HG03378 (cell line): ENCODE results near the gene SETD4.
A peak's percentile ranks its signal among the peaks of the same experiment; 100 is the strongest.

Source experiments
- ATAC-seq: cut with Tn5 transposase; IDR thresholded peaks from one replicate; pipeline ENCODE4 v1.9.1; 2021; ENCODE audit warnings: mild to moderate bottlenecking, moderate library complexity; ENCODE audit not compliant: unreplicated experiment

Gene SETD4

GRCh38 chr21:36048357-36048756, 12.0 kb downstream of the SETD4 start:
- no peak for ATAC-seq

DNA sequence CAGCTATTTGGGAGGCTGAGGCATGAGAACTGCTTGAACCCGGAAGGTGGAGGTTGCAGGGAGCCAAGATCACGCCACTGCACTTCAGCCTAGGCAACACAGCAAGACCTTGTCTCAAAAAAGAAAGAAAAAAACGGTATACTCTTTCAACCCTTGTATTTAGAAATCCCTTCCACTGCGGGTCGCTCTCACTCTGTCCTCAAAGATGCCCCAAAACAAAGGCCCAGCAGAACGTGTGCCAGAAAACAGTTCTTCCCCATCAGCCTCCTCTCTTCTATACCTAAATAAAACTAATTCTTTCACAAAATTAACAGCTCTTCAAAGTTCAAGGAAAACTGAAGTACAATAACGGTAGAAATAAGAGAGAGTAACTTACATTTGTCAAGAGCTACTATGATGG, 13.2 kb downstream of the SETD4 start:
- no peak for ATAC-seq

DNA sequence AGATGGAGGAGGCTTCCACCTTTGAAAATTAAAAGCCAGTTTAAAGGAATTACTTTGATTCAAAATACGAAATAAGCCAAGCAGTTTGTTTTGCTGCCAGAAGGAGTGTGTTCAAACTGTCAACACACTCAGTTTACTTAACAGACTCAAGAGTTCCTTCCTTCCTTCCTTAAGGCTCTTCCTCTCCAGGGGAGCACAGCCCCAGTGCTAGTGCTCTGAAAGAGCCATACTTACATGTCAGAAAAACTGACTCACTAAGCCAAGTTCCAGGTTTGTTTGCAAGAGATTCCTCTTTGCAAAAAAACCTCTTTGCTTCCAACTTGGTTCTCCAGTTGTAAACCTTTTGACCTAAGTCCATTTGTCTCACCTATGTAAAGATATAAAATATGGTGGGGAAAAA, 14.3 kb downstream of the SETD4 start:
- ATAC-seq = no peak

- ATAC-seq = no peak
Observed at GRCh38 chr21:36044056-36044455, 16.3 kb downstream of the SETD4 start.

- ATAC-seq = no peak
Observed at GRCh38 chr21:36041910-36042309, 18.4 kb downstream of the SETD4 start.

DNA sequence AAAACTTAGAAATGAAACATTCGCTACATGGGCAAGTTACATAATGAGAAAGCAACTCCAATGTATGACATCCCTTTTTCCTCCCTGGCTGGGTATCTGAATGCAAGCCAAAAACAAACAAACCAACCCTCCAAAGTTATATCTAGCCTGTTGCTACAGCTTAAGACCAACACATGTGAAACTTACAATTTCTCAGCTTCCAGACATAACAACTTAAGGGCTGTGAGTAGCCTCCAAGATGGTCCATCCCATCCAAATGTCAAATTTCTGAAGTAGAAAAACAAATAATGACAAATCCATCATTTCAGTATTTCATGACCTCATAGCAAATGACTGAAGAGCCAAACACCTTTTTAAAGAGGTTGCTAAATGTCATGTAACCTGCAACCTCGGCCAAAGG, 19.9 kb downstream of the SETD4 start:
- ATAC-seq = no peak

DNA sequence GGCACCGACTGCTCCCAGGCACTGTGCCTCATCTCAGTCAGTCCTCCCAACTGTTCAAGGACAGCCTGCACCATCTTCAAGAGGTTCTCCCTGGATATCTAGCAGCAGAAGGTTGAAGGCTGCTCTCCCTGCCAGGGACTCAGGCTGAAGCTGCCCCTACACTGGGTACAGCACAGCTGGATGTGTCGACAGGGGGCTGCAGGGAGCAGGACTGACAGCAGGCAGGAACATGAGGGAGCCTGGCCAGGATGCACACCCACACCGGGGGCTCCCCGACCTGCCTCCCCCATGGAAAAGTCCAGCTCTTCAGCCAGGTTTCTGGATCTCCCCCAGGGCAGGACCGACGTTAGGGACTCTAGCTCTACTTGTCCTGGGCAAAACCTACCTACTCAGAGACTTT, 20.5 kb downstream of the SETD4 start:
- no peak for ATAC-seq

DNA sequence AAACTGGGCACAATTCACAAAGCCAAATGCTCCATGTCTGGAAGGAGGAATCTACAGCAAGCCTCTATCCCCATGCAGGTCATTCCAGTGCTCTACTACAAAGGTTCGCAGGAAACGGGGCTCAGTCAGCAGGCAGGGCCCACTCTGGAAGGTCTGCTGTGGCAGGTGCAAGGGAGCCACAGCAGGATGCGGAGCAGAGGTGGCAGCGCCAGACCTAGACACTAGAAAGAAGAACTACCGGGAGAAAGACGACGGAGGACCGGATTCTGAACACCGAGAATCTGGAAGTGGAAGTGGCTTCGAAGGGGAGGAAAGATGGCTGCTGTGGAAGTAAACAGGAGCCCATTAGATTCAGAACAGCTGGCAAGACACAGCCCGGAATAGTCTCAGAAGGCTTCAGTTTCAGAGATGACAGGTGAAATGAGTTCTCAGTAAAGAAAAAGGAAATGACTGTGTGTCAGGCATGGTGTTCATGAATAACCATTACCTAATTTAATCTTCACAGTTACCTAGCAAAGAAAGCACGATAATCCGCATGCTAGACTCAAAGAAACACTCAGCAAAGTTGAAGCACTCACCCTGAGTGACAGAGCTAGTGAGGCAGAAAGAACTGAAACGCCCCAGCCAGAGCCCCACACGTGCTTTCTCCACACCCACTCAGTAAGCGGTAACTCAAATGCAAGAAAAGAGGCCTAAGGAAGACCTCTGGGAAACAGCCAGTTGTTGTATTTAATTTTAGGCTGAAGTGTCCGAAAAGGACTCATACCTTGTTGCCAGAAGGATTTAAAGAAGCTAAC, 21.4 kb downstream of the SETD4 start:
- ATAC-seq = no peak

- no peak for ATAC-seq
Observed at GRCh38 chr21:36035381-36035791, 24.9 kb downstream of the SETD4 start.

DNA sequence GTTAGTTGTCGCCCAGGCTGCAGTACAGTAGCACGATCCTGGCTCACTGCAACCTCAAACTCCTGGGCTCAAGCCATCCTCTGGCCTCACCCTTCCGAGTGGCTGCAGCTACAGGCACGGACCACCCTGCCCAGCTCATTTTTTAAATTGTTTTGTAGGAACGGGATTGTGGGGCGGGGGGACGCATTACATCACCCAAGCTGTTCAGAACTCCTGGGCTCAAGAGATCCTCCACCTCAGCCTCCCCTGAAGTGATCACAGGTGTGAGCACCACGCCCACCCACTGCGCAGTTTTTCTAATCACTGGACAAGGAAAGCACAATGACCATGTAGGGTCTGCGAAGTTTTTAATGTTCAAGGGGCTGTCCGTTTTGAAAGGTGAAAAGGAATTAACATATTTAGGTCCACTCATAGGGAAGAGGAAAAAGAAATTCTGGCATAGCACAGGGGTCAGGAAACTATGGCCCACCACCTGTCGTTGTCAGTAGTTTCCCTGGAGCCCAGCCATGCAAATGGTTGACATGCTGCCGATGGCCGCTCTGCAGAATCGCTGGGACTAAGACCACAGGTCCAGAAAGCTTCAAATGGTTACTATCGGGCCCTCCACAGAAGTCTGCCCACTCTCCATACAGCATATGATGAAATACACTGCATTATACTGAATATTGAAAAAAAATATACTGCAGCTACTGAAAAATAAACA, 26.0 kb downstream of the SETD4 start:
- ATAC-seq = no peak

DNA sequence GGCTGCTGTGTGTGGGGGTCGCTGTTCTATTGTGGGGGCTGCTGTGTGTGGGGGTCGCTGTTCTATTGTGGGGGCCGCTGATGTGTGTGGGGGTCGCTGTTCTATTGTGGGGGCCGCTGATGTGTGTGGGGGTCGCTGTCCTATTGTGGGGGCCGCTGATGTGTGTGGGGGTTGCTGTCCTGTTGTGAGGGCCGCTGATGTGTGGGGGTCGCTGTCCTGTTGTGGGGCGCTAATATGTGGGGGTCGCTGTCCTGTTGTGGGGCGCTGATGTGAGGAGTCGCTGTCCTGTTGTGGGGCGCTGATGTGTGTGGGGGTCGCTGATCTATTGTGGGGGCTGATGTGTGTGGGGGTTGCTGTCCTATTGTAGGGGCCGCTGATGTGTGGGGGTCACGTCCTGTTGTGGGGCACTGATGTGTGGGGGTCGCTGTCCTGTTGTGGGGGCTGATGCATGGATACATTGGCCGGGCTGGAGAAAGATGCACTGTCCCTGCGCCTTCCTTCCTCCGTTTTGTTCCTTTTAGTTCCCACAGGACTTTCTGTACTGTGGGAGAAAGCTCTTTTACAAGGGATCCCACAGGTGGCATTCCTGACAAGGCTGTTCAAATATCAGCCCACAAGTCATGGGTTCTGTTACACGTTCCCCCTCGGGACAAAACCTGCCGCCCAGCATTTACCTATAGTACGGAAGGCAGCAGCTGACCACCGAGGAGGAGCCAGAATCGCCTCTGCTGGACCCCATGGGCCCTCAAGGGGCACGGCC, 27.5 kb downstream of the SETD4 start:
- no peak for ATAC-seq

- ATAC-seq = no peak
Observed at GRCh38 chr21:36030581-36031189, 29.6 kb downstream of the SETD4 start.

- ATAC-seq = no peak
Observed at GRCh38 chr21:36029309-36029708, 31.0 kb downstream of the SETD4 start.

DNA sequence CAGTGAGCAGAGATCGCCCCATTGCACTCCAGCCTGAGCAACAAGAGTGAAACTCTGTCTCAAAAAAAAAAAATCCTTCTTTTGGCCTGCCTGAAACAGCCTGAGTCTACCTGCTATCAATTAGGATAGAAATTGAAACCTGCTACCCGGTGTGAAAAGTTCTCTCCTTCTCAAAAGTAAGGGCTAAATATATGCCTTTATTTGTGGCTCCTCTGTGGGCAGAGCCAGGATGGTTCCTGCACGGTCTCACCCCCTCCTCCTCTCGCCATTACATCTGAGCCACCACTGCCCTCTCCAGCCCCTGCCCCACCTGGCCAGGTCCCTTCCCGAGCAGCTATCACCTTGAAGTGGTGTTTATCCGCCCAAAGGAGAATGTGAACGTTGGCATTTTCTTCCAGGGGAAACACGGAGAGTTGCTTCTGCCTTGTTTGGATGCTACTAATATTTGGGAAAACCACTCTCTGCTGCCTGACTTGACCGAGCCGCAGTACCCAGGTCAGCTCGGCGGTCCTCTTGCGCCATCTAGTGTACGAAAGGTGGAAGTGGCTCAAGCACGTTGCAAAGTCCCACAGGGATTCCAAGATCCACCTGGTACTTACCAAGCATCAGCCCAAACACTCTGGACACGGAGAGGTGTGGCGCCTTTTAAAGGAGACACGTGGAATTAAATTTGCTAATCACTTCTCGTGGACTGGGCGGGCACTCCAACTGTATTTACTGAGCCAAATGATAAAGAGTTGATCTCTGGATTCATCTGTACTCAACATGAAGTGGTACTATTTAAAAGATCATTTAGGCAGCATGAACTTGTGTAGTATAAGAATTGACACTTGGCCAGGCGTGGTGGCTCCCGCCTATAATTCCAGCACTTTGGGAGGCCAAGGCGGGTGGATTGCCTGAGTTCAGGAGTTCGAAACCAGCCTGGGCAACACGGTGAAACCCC, 31.9 kb downstream of the SETD4 start:
- peak; percentile 74 for ATAC-seq

DNA sequence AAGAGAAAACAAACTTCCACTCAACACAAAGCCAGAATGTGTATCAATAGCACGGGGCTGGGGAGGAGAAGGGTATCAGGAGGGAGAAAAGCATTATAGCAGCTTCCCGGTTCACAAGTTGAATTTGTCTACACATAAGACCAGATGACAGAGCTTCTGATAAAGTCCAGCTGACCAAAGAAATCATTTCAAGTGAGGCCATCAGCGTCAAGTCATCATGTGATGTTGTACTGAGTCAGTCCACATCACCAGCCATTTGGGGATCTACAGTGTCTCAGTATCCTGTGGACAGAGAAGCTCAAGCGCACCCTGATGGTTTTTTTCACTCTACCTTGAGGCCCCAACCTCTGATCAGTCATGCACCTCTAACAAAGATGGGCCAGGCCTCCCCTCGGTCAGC, 33.0 kb downstream of the SETD4 start:
- ATAC-seq = no peak

- ATAC-seq = no peak
Observed at GRCh38 chr21:36024782-36025181, 35.5 kb downstream of the SETD4 start.

DNA sequence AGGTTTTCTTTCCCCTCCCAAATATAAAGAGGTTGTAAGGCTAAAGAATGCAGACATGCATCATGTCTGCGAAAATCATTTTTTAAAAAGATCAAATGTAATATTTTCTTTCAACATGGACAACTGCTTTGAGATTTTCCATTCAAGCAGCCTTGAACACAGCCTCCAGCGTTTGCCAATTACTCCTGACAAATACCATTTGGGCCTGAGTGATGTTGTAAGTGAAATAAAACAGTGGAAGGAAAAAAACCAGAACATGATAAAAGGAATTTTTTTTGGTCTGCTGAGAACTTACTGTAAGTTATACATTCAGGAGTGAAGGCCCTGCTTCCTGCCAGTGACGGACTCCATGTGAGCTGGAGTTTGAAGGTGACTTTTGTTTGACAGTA, 37.2 kb downstream of the SETD4 start:
- ATAC-seq = no peak

GRCh38 chr21:36022427-36023091, 37.8 kb downstream of the SETD4 start:
- ATAC-seq = no peak

- ATAC-seq = peak; percentile 83
Observed at GRCh38 chr21:36021251-36021837, 39.0 kb downstream of the SETD4 start.
